ENCODE data around the gene UBE2I. TPM values are rescaled to one million over a fixed set of nuclear protein-coding genes. Genes with fewer than 3 reads are reported as not detected.

The UBE2I gene
- total RNA-seq, 1 experiment from 2014 or later = 212 TPM

- ChIA-PET CTCF (no interaction called here), RAD21 (ENCODE audit: low non-redundant PET in 1 of 2, low total read pairs in 2 of 2, uncharacterized antibody in 2 of 2, unreplicated experiment in 2 of 2) (no interaction called here), POLR2A (no interaction called here)
- DNase-seq (ENCODE audit: low read depth, low spot score) (no peak), ATAC-seq (no peak)
- Histone ChIP-seq H3K9me3 (ENCODE audit: control insufficient read depth in 1 of 2, insufficient read depth in 1 of 2, low read depth in 1 of 2, low read length in 2 of 2) (no peaks in the 10 kb centered on the region), H3K36me3 (ENCODE audit: control insufficient read depth in 1 of 2, insufficient read depth in 2 of 2, low read length in 2 of 2) (no peaks in the 10 kb centered on the region), H3K79me2 (ENCODE audit: insufficient read depth, low read length) (no peaks in the 10 kb centered on the region), H2AFZ (ENCODE audit: low read depth, low read length, poor library complexity, severe bottlenecking) (no peak overlapping the region), H4K20me1 (ENCODE audit: insufficient read depth) (no peaks in the 10 kb centered on the region), H3K4me3 (replicated peaks in 1 of 2; ENCODE audit: low read depth in 1 of 2, low read length in 2 of 2) (no peak overlapping the region), H3K9ac (ENCODE audit: low read length) (no peak overlapping the region), H3K4me1 (ENCODE audit: control insufficient read depth in 1 of 2, insufficient read depth in 2 of 2, low read length in 2 of 2) (peaks cover 55 to 93% of the 10 kb centered on the region in 2 experiments), H3K27ac (ENCODE audit: low read depth, low read length) (no peak overlapping the region), H3K9me2 (ENCODE audit: insufficient read depth) (no peaks in the 10 kb centered on the region), H3K27me3 (ENCODE audit: insufficient read depth, low read length) (no peaks in the 10 kb centered on the region), H3K4me2 (ENCODE audit: low read length) (no peak overlapping the region)
- intact Hi-C loops (cut with micrococcal nuclease) = no loop called here
- BruUV-seq (replicated peaks) = no TSS peak
- TF ChIP-seq POLR2AphosphoS5 (IDR thresholded peaks at IDR 0.05; ENCODE audit: low read depth, low read length) = no peak
- no peak for TF ChIP-seq ATF3 (IDR thresholded peaks at IDR 0.05)
- no peak for TF ChIP-seq CBX3 (IDR thresholded peaks at IDR 0.05; ENCODE audit: low read depth)
Observed at GRCh38 chr16:1299012-1299867, 10.2 kb upstream of the UBE2I start.

- ChIA-PET POLR2A (no interaction called here), RAD21 (ENCODE audit: low non-redundant PET in 1 of 2, low total read pairs in 2 of 2, uncharacterized antibody in 2 of 2, unreplicated experiment in 2 of 2) (no interaction called here), CTCF (no interaction called here)
- Histone ChIP-seq H3K9ac (ENCODE audit: low read length) (no peak overlapping the region), H3K4me1 (ENCODE audit: control insufficient read depth in 1 of 2, insufficient read depth in 2 of 2, low read length in 2 of 2) (peaks cover 54 to 93% of the 10 kb centered on the region in 2 experiments), H3K27me3 (ENCODE audit: insufficient read depth, low read length) (no peaks in the 10 kb centered on the region), H2AFZ (ENCODE audit: low read depth, low read length, poor library complexity, severe bottlenecking) (no peak overlapping the region), H3K4me2 (ENCODE audit: low read length) (no peak overlapping the region), H3K79me2 (ENCODE audit: insufficient read depth, low read length) (no peaks in the 10 kb centered on the region), H3K36me3 (ENCODE audit: control insufficient read depth in 1 of 2, insufficient read depth in 2 of 2, low read length in 2 of 2) (no peaks in the 10 kb centered on the region), H3K9me3 (ENCODE audit: control insufficient read depth in 1 of 2, insufficient read depth in 1 of 2, low read depth in 1 of 2, low read length in 2 of 2) (no peaks in the 10 kb centered on the region), H3K27ac (ENCODE audit: low read depth, low read length) (no peak overlapping the region), H3K9me2 (ENCODE audit: insufficient read depth) (no peaks in the 10 kb centered on the region), H3K4me3 (replicated peaks in 1 of 2; ENCODE audit: low read depth in 1 of 2, low read length in 2 of 2) (no peak overlapping the region), H4K20me1 (ENCODE audit: insufficient read depth) (no peaks in the 10 kb centered on the region)
- no TSS peak for BruUV-seq (replicated peaks)
- intact Hi-C loops (cut with micrococcal nuclease) = no loop called here
- DNase-seq (ENCODE audit: low read depth, low spot score) (no peak), ATAC-seq (no peak)
- TF ChIP-seq TCF7L2 (IDR thresholded peaks at IDR 0.05; ENCODE audit: borderline replicate concordance, extremely low read depth, insufficient read depth, insufficient read length) (no peak), EZH2phosphoT487 (IDR thresholded peaks at IDR 0.05; ENCODE audit: borderline replicate concordance) (no peak), EGR1 (IDR thresholded peaks at IDR 0.05; ENCODE audit: low read depth) (no peak), JUND (IDR thresholded peaks at IDR 0.05) (no peak), REST (IDR thresholded peaks at IDR 0.05; ENCODE audit: low read depth) (no peak), ELF1 (IDR thresholded peaks at IDR 0.05; ENCODE audit: borderline replicate concordance, low read depth) (no peak), SP1 (IDR thresholded peaks at IDR 0.05; ENCODE audit: low read depth) (no peak), FOSL1 (IDR thresholded peaks at IDR 0.05; ENCODE audit: low read depth) (no peak), ZBTB33 (IDR thresholded peaks at IDR 0.05; ENCODE audit: extremely low read depth, insufficient replicate concordance, low read length) (no peak), EZH2 (IDR thresholded peaks at IDR 0.05) (no peak), CEBPB (IDR thresholded peaks at IDR 0.05; ENCODE audit: low read depth) (no peak), POLR2AphosphoS5 (IDR thresholded peaks at IDR 0.05; ENCODE audit: low read depth, low read length) (no peak), SRF (IDR thresholded peaks at IDR 0.05; ENCODE audit: low read depth) (no peak), ZNF274 (IDR thresholded peaks at IDR 0.05; ENCODE audit: low read depth, low read length) (no peak)
Observed at GRCh38 chr16:1299868-1300203, 9.6 kb upstream of the UBE2I start.

Data from HCT116 (cell line).